ENCODE results near the gene ESRP2. TPM values are rescaled to one million over a fixed set of nuclear protein-coding genes. Genes with fewer than 3 reads are reported as not detected.

ESRP2 gene
- total and polyA plus RNA-seq, 2 donors, result 10.1 to 10.7 TPM

DNA sequence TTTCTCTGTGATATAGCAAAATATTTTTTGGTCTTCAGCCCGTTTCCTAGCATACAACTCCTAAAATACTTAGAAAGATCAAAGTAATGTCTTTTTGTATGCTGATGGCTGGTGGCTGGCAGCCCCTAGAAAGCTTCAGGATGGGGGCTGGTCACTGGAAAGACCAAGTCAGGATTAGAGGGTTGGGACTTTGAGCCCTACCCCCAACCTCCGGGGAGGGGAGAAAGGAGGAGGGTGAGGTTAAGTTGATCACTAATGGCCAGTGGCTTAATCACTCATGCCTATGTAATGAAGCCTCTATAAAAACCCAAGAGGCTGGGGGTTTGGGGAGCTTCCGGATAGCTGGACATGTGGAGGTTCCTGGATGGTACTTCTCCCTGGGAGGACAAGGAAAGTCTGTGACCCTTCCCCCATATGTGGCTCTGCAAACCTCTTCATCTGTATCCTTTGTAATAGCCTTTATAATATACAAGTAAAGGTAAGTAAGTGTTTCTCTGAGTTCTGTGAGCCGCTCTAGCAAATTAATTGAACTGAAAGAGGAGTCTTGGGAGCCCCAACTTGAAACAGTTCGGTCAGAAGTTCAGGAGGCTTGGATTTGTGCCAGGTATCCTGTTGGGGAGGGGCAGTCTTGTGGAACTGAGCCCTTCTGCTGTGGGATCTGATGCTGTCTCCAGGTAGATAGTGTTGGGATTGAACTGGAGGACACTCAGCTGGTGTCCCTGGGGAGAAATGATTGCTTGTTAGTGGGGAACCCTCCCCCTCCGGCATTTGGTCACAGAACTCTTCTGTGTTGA is 31.9 kb upstream of the ESRP2 start:
- DNase-seq (ENCODE audit: low read depth in 6 of 9, low spot score in 9 of 9), result no peak
- H3K36me3 ChIP-seq (ENCODE audit: control insufficient read depth in 2 of 2, insufficient read depth in 2 of 2, low read length in 1 of 2), result peaks cover 17 to 44% of the 10 kb centered on the region in 2 donors
- WGBS, result 94% methylated on average over 6 of the region's 6 CpGs
- peaks cover 45 to 77% of the 10 kb centered on the region in 2 donors for H3K4me1 ChIP-seq (ENCODE audit: control insufficient read depth in 2 of 2, insufficient read depth in 2 of 2, low read length in 2 of 2)
- no peaks in the 10 kb centered on the region for H3K9me3 ChIP-seq (ENCODE audit: control insufficient read depth in 2 of 2, insufficient read depth in 1 of 2, low read length in 1 of 2)
- H3K4me3 ChIP-seq (ENCODE audit: low read length in 2 of 2), result no peak overlapping the region
- H3K27ac ChIP-seq (ENCODE audit: low read depth in 1 of 2, low read length in 1 of 2), result peak overlapping the region in 1 of 2 donors; percentile 31
- no peaks in the 10 kb centered on the region for H3K27me3 ChIP-seq (ENCODE audit: control insufficient read depth in 2 of 2, insufficient read depth in 1 of 2, low read length in 1 of 2)

DNA sequence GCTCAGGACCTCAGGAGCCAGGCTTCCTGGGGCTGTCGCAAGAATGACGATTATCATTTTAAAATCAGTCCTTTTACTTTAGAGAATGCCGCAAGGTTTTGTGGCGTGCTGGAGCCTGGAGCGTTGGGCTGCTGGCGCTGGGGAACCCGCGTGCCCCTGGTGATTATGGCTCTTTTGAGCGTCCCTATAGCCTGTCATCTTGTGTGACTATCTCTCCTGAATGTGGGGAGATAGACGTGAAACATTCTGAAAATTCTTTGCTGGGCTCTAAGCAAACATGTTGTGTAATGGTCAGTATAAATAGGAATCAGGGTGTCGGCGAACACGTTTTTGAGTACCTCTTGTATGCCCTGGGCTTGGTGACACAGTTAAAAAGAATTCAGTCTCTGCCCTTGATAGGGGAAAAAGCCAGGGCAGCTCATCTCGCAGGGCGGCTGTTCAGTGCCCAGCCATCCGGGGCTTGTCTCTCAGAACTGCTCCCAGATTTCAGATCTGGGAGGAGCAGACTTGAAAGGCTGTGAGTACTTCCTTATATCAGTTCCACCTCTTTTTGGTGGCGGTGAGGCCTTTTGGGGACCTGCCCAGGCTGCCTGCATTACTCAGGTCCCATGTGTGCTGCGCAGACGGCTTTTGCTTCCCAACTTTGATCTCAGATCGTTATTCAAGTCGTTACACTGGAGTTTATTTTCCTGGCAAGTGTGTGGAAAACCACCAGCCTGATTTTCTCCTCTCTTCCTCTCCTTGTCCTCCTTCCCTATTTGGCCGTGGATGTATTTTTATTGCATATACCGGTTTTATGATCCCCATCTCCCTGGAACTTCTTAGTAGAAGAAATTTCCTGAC is 29.4 kb upstream of the ESRP2 start:
- Histone ChIP-seq H3K36me3 (ENCODE audit: control insufficient read depth in 2 of 2, insufficient read depth in 2 of 2, low read length in 1 of 2) (peaks cover 11 to 29% of the 10 kb centered on the region in 2 donors), H3K9me3 (ENCODE audit: control insufficient read depth in 2 of 2, insufficient read depth in 1 of 2, low read length in 1 of 2) (no peaks in the 10 kb centered on the region), H3K4me3 (ENCODE audit: low read length in 2 of 2) (peak overlapping the region; percentile 68 to 99), H3K27me3 (ENCODE audit: control insufficient read depth in 2 of 2, insufficient read depth in 1 of 2, low read length in 1 of 2) (no peaks in the 10 kb centered on the region), H3K4me1 (ENCODE audit: control insufficient read depth in 2 of 2, insufficient read depth in 2 of 2, low read length in 2 of 2) (peaks cover 40 to 76% of the 10 kb centered on the region in 2 donors), H3K27ac (ENCODE audit: low read depth in 1 of 2, low read length in 1 of 2) (peak overlapping the region; percentile 78 to 94)
- 8% methylated on average over 23 of the region's 23 CpGs for WGBS
- DNase-seq (ENCODE audit: low read depth in 6 of 9, low spot score in 9 of 9), result peak in 1 of 9 donors; percentile 70

DNA sequence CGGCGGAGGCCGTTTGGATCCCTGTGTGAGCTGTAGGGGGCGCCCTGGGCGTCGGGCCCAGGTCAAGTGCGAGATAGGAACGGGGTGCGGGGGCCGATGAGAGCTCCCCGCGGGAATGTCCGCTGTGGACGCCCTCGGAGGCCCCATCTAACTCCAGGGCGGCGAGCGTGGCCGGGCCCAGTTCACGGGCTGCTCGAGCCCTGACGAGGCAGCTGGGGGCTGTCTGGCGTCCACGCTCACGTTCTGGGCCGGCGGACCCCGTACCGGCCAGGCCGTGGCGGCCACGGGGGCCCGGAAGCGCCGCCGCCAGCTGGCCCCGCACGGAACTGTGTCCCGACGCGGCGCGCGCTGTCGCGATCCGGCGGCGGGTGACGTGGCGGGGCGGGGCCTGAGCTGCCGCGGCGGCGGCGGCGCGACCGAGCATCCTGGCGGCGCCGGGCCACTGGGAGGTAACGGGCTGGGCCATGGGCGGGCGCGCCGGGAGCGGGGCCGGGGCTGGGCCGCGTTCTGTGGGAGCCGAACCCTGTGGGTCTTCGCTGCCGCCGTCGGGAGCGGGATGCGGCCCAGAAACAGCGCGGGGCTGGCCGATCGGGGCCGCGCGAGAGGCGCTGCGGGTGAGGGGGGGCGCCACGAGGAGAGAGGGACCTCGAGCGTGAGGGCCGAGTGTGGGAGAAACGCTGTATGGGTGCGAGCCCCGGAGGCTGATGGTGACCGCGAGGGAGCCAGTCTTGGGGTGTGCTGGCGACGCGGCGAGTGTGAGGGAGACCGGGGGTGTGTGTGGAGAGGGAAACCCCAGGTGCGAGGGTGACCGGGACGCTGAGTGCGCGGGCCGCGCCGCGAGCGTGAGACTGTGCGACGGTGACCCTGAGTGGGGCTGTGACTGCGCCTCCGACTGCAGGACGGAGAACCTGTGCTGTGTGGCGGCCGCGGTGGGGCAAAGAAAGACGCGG is 28.5 kb upstream of the ESRP2 start, which contains the start of gene SLC7A6:
Gene SLC7A6 (plus strand): TSS at position 399 of the 950 bp plus-strand sequence. CDS start 10,201 bp downstream, outside the sequence.
- peak within 1 kb of the TSS; percentile 68 to 99 for H3K4me3 ChIP-seq (ENCODE audit: low read length in 2 of 2)
- peaks cover 18 to 31% of the 10 kb centered on the region in 2 donors for H3K36me3 ChIP-seq (ENCODE audit: control insufficient read depth in 2 of 2, insufficient read depth in 2 of 2, low read length in 1 of 2)
- H3K27me3 ChIP-seq (ENCODE audit: control insufficient read depth in 2 of 2, insufficient read depth in 1 of 2, low read length in 1 of 2), result no peaks in the 10 kb centered on the region
- peak in 3 of 9 donors; percentile 72 to 88 (median 80) for DNase-seq (ENCODE audit: low read depth in 6 of 9, low spot score in 9 of 9)
- under 1% methylated on average over 123 of the region's 123 CpGs for WGBS
- peaks cover 40 to 76% of the 10 kb centered on the region in 2 donors for H3K4me1 ChIP-seq (ENCODE audit: control insufficient read depth in 2 of 2, insufficient read depth in 2 of 2, low read length in 2 of 2)
- peak within 1 kb of the TSS; percentile 90 to 94 for H3K27ac ChIP-seq (ENCODE audit: low read depth in 1 of 2, low read length in 1 of 2)
- H3K9me3 ChIP-seq (ENCODE audit: control insufficient read depth in 2 of 2, insufficient read depth in 1 of 2, low read length in 1 of 2), result peaks cover 0 to 3% of the 10 kb centered on the region in 2 donors

DNA sequence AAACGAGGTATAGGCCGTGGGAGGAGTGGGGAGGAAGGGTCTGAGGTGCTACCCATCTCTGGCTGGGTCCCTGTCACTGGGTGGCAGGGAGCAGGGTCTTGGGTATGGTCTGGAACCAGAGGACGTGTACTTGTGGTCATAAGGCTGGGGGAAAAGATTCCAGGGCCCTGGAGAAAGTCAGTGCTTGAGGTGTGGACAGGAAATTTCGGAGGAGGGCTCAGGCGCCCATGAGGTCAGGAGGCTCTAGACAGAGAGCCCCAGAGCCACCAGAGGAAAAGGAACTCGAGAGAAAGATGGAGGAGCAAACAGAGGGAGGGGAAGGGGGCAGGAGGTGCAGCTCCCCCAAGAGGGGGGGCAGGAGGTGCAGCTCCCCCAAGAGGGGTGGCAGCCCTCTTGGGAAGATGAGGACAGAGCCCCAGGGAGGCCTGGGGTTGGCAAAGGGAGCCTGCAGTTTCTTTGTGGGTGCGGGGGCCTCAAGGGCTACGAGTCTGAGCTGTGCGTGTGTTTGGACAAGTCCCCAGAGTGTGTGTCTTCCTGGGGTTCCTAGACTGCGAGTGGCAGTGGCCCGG is 27.7 kb upstream of the ESRP2 start:
- peaks cover 23 to 35% of the 10 kb centered on the region in 2 donors for H3K36me3 ChIP-seq (ENCODE audit: control insufficient read depth in 2 of 2, insufficient read depth in 2 of 2, low read length in 1 of 2)
- DNase-seq (ENCODE audit: low read depth in 6 of 9, low spot score in 9 of 9), result no peak
- H3K4me3 ChIP-seq (ENCODE audit: low read length in 2 of 2), result peak overlapping the region; percentile 68 to 99
- peak overlapping the region; percentile 90 to 94 for H3K27ac ChIP-seq (ENCODE audit: low read depth in 1 of 2, low read length in 1 of 2)
- no peaks in the 10 kb centered on the region for H3K27me3 ChIP-seq (ENCODE audit: control insufficient read depth in 2 of 2, insufficient read depth in 1 of 2, low read length in 1 of 2)
- 43% methylated on average over 11 of the region's 11 CpGs for WGBS
- peaks cover 1 to 4% of the 10 kb centered on the region in 2 donors for H3K9me3 ChIP-seq (ENCODE audit: control insufficient read depth in 2 of 2, insufficient read depth in 1 of 2, low read length in 1 of 2)
- H3K4me1 ChIP-seq (ENCODE audit: control insufficient read depth in 2 of 2, insufficient read depth in 2 of 2, low read length in 2 of 2), result peaks cover 44 to 79% of the 10 kb centered on the region in 2 donors

DNA sequence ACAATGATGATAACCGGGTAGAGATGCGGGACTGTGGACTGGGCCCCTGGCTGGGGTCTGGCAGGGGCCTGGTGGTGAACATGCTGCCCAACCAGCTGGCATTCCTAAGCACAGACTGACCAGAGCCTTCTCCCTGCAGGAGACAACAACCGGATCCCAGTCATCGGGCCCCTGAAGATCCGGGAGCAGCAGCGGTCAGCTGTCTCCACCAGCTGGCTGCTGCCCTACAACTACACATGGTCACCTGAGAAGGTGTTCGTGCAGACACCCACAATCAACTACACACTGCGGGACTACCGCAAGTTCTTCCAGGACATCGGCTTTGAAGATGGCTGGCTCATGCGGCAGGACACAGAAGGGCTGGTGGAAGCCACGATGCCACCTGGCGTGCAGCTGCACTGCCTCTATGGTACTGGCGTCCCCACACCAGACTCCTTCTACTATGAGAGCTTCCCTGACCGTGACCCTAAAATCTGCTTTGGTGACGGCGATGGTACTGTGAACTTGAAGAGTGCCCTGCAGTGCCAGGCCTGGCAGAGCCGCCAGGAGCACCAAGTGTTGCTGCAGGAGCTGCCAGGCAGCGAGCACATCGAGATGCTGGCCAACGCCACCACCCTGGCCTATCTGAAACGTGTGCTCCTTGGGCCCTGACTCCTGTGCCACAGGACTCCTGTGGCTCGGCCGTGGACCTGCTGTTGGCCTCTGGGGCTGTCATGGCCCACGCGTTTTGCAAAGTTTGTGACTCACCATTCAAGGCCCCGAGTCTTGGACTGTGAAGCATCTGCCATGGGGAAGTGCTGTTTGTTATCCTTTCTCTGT is 23.3 kb upstream of the ESRP2 start:
- H3K27me3 ChIP-seq (ENCODE audit: control insufficient read depth in 2 of 2, insufficient read depth in 1 of 2, low read length in 1 of 2), result no peaks in the 10 kb centered on the region
- H3K27ac ChIP-seq (ENCODE audit: low read depth in 1 of 2, low read length in 1 of 2), result peak overlapping the region; percentile 2 to 100
- H3K4me3 ChIP-seq (ENCODE audit: low read length in 2 of 2), result no peak overlapping the region
- H3K9me3 ChIP-seq (ENCODE audit: control insufficient read depth in 2 of 2, insufficient read depth in 1 of 2, low read length in 1 of 2), result peaks cover 1 to 9% of the 10 kb centered on the region in 2 donors
- peaks cover 58 to 94% of the 10 kb centered on the region in 2 donors for H3K4me1 ChIP-seq (ENCODE audit: control insufficient read depth in 2 of 2, insufficient read depth in 2 of 2, low read length in 2 of 2)
- H3K36me3 ChIP-seq (ENCODE audit: control insufficient read depth in 2 of 2, insufficient read depth in 2 of 2, low read length in 1 of 2), result peaks cover 35 to 48% of the 10 kb centered on the region in 2 donors
- WGBS, result 66% methylated on average over 27 of the region's 27 CpGs
- DNase-seq (ENCODE audit: low read depth in 6 of 9, low spot score in 9 of 9), result peak in 1 of 9 donors; percentile 74

DNA sequence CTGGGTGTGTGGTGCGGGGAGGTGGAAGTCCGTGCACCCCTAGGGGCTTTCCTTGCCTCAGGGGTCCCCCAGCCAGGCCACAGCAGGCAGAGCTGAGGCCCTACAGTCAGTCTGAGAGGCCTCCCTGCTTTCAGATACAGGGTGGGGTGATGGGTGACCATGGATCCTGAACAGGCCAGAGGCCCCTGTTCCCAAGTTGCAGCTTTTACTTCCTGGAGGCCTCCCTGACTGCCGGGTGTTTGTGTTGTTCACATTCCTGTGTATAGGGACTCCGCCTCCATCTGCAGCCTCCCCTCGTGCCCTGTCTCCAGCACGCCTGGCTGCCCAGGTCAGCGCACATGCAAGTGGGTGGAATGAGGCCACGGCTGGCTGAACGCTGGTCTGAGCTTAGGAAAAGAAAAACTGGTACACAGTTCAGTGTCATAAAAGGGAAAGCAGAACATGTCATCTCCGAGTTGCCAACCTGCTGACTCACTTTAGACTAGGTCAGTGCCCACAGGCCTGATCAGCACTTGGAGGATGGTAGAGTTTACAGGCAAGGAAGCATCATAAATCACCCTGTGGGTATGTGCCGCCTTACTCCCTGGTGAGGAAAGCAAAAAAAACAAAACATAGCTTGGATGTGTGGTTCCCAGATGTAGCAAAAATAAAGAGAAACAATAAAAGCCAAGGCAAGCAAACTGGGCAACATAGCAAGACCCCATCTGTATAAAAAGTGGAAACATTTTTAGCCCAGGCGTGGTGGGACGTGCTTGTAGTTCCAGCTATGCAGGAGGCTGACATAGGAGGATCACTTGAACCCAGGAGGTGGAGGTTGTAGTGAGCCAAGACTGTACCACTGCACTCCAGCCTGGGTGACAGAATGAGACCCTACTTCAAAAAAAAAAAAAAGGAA is 22.2 kb upstream of the ESRP2 start:
- H3K4me1 ChIP-seq (ENCODE audit: control insufficient read depth in 2 of 2, insufficient read depth in 2 of 2, low read length in 2 of 2), result peaks cover 55 to 95% of the 10 kb centered on the region in 2 donors
- no peaks in the 10 kb centered on the region for H3K27me3 ChIP-seq (ENCODE audit: control insufficient read depth in 2 of 2, insufficient read depth in 1 of 2, low read length in 1 of 2)
- peaks cover 45 to 57% of the 10 kb centered on the region in 2 donors for H3K36me3 ChIP-seq (ENCODE audit: control insufficient read depth in 2 of 2, insufficient read depth in 2 of 2, low read length in 1 of 2)
- 55% methylated on average over 13 of the region's 13 CpGs for WGBS
- DNase-seq (ENCODE audit: low read depth in 6 of 9, low spot score in 9 of 9), result peak in 1 of 9 donors; percentile 46
- H3K27ac ChIP-seq (ENCODE audit: low read depth in 1 of 2, low read length in 1 of 2), result peak overlapping the region; percentile 92 to 100
- peak overlapping the region; percentile 9 to 13 for H3K4me3 ChIP-seq (ENCODE audit: low read length in 2 of 2)
- H3K9me3 ChIP-seq (ENCODE audit: control insufficient read depth in 2 of 2, insufficient read depth in 1 of 2, low read length in 1 of 2), result peaks cover 1 to 9% of the 10 kb centered on the region in 2 donors

DNA sequence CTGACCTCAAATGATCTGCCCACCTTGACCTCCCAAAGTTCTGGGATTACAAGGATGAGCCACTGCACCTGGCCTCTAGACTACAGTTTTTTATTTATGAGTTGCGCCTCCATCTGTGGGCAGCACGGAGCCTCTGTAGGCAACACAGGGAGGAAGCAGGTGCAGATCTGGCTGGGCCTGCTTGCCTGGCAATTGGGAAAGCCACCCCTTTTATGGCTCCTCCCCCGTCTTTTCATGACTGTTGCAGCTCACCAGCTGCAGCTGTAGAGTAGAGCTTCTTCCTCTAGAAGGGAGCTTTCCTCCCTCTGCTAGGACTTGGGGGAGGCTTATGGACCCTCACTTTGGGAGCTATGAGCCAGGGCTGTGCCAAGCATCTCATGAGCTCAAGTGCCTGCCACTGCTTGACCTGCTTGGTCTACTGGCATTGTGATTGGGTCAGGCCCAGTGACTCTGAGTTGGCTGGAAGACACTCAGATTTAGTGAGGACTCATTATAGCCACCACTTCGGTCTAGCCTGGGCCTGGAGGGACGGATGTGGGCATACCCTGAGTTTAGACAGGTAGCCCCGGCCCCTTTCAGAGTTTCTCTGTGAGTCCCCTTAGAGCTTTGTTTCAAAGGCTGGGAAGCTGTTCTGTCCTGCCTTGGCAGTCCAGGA is 21.5 kb upstream of the ESRP2 start:
- peaks cover 50 to 63% of the 10 kb centered on the region in 2 donors for H3K36me3 ChIP-seq (ENCODE audit: control insufficient read depth in 2 of 2, insufficient read depth in 2 of 2, low read length in 1 of 2)
- H3K9me3 ChIP-seq (ENCODE audit: control insufficient read depth in 2 of 2, insufficient read depth in 1 of 2, low read length in 1 of 2), result peaks cover 1 to 9% of the 10 kb centered on the region in 2 donors
- peaks cover 62 to 97% of the 10 kb centered on the region in 2 donors for H3K4me1 ChIP-seq (ENCODE audit: control insufficient read depth in 2 of 2, insufficient read depth in 2 of 2, low read length in 2 of 2)
- peak overlapping the region; percentile 92 to 100 for H3K27ac ChIP-seq (ENCODE audit: low read depth in 1 of 2, low read length in 1 of 2)
- H3K4me3 ChIP-seq (ENCODE audit: low read length in 2 of 2), result peak overlapping the region; percentile 9 to 18
- WGBS, result 16% methylated on average over 6 of the region's 6 CpGs
- no peaks in the 10 kb centered on the region for H3K27me3 ChIP-seq (ENCODE audit: control insufficient read depth in 2 of 2, insufficient read depth in 1 of 2, low read length in 1 of 2)
- peak in 7 of 9 donors; percentile 73 to 95 (median 89) for DNase-seq (ENCODE audit: low read depth in 6 of 9, low spot score in 9 of 9)
